A549 (cell line): ENCODE results near the gene KIF1C. TPM values are rescaled to one million over a fixed set of nuclear protein-coding genes. Genes with fewer than 3 reads are reported as not detected.

Experiments
- ATAC-seq, 2 experiments: fragments of 200-7000 bp in 1 of 2; fragments of >200 bp in 1 of 2; cut with Nextera tagmentation in 1 of 2; cut with Tn5 transposase in 1 of 2; 3 replicates each; pipeline versions ENCODE4 v1.8.0 to v1.9.1; 2018 to 2020; ENCODE audit warnings: mild to moderate bottlenecking in 1 of 2, moderate library complexity in 1 of 2
- CTCF ChIA-PET: fragments of 300-600 bp; sonication (Branson Sonifier 250); formaldehyde crosslinking; extraction: SDS; loops from one replicate; lab custom pipeline; 2021; ENCODE audit warnings: antibody characterized with exemption, inconsistent platforms; lab: Yijun Ruan, JAX
- POLR2A ChIA-PET: fragments of 350-600 bp; formaldehyde crosslinking; extraction: SDS; loops from one replicate; lab custom pipeline; 2021; ENCODE audit warnings: antibody characterized with exemption, inconsistent platforms; lab: Yijun Ruan, JAX
- DNase-seq, 2 experiments: peaks; one replicate each; pipeline versions ENCODE4 v3.0.0 to v3.0.0-alpha.2; 2011 to 2016; ENCODE audit warnings: low read depth in 1 of 2, low spot score in 1 of 2
- FAIRE-seq: peaks from 2 replicates; lab custom pipeline; 2011; peaks lifted over from hg19 to GRCh38; lab: Jason Lieb, UNC
- H3K27ac ChIP-seq, 2 experiments: fragments of >200 bp; sonication (Bioruptor Twin); formaldehyde crosslinking; 3 replicates each; pipeline ENCODE4 v1.5.1; 2016 to 2017
- H3K4me1 ChIP-seq: fragments of >200 bp; sonication (Bioruptor Twin); formaldehyde crosslinking; 3 replicates; pipeline ENCODE4 v1.6.1; 2016
- H3K4me2 ChIP-seq: fragments of >200 bp; sonication (Bioruptor Twin); formaldehyde crosslinking; 3 replicates; pipeline ENCODE4 v1.6.1; 2016
- H3K4me3 ChIP-seq: fragments of >200 bp; sonication (Bioruptor Twin); formaldehyde crosslinking; 3 replicates; pipeline ENCODE4 v1.5.1; 2016
- H3K9me3 ChIP-seq: fragments of >200 bp; sonication (Bioruptor Twin); formaldehyde crosslinking; 3 replicates; pipeline ENCODE4 v1.6.1; 2016
- ATOH8 ChIP-seq: fragments of 250-450 bp; sonication (Bioruptor Pico); IDR thresholded peaks from 2 replicates; pipeline ENCODE4 v1.5.0; 2020; ENCODE audit warnings: low read depth, mild to moderate bottlenecking, moderate library complexity
- CEBPB ChIP-seq, 2 experiments: fragments of >200 bp in 1 of 2; sonication (Bioruptor Twin) in 1 of 2; formaldehyde crosslinking in 1 of 2; IDR thresholded peaks; 2 replicates each; pipeline ENCODE4 v1.6.1; 2012 to 2016
- CHD2 ChIP-seq: fragments of 150-350 bp; IDR thresholded peaks from 2 replicates; pipeline ENCODE4 v1.6.1; 2014; ENCODE audit warnings: low read length; ENCODE audit not compliant: partially characterized antibody
- EP300 ChIP-seq, 2 experiments: fragments of >200 bp; sonication (Bioruptor Twin); formaldehyde crosslinking; IDR thresholded peaks; 2 replicates in 1 of 2; 3 replicates in 1 of 2; pipeline ENCODE4 v1.6.1; 2016 to 2017
- ESRRA ChIP-seq: fragments of 150-350 bp; IDR thresholded peaks from 2 replicates; pipeline ENCODE4 v1.6.1; 2014; ENCODE audit warnings: mild to moderate bottlenecking, low read length, borderline replicate concordance
- GATA3 ChIP-seq: IDR thresholded peaks from 2 replicates; pipeline ENCODE4 v1.6.1; 2012; ENCODE audit warnings: borderline replicate concordance
- HES2 ChIP-seq: fragments of >200 bp; sonication (Bioruptor Twin); formaldehyde crosslinking; IDR thresholded peaks from 2 replicates; pipeline ENCODE4 v1.6.1; 2016
- HOXB13 ChIP-seq: fragments of 250-450 bp; sonication (Bioruptor Pico); IDR thresholded peaks from 2 replicates; pipeline ENCODE4 v1.5.0; 2020; ENCODE audit warnings: low read depth, mild to moderate bottlenecking, moderate library complexity
- JUN ChIP-seq, 2 experiments: fragments of >200 bp; sonication (Bioruptor Twin); formaldehyde crosslinking; IDR thresholded peaks; 2 replicates in 1 of 2; 3 replicates in 1 of 2; pipeline ENCODE4 v1.6.1; 2016 to 2017
- KDM5A ChIP-seq: fragments of 200-600 bp; sonication (generic); IDR thresholded peaks from 2 replicates; pipeline ENCODE4 v1.6.1; 2016; ENCODE audit warnings: antibody characterized with exemption, mild to moderate bottlenecking
- MAZ ChIP-seq: fragments of 150-350 bp; IDR thresholded peaks from 2 replicates; pipeline ENCODE4 v1.6.1; 2014; ENCODE audit warnings: antibody characterized with exemption, low read depth, low read length, borderline replicate concordance
- NFE2L2 ChIP-seq: fragments of 150-350 bp; conservative IDR thresholded peaks from 2 replicates; pipeline ENCODE4 v1.6.1; 2014; ENCODE audit warnings: low read length
- PHF8 ChIP-seq: fragments of 200-600 bp; sonication (generic); IDR thresholded peaks from 2 replicates; pipeline ENCODE4 v1.6.1; 2016; ENCODE audit warnings: low read depth, mild to moderate bottlenecking, antibody characterized with exemption, moderate library complexity, borderline replicate concordance
- POLR2A ChIP-seq: IDR thresholded peaks from 2 replicates; pipeline ENCODE4 v1.6.1; 2012; ENCODE audit warnings: mild to moderate bottlenecking, low read length
- POLR2AphosphoS2 ChIP-seq: conservative IDR thresholded peaks from 2 replicates; pipeline ENCODE4 v1.6.1; 2012; ENCODE audit warnings: low read length, improper control_type of control experiment, inconsistent platforms
- RCOR1 ChIP-seq: fragments of 150-350 bp; IDR thresholded peaks from 2 replicates; pipeline ENCODE4 v1.6.1; 2014; ENCODE audit warnings: antibody characterized with exemption, low read length, low read depth
- RFX5 ChIP-seq: fragments of 450-650 bp; IDR thresholded peaks from 2 replicates; pipeline ENCODE4 v1.7.1; 2014; ENCODE audit warnings: antibody characterized with exemption, mild to moderate bottlenecking, moderate library complexity
- RNF2 ChIP-seq: fragments of 200-600 bp; sonication (generic); IDR thresholded peaks from 2 replicates; pipeline ENCODE4 v1.6.1; 2016; ENCODE audit warnings: low read depth, mild to moderate bottlenecking, antibody characterized with exemption, moderate library complexity, borderline replicate concordance
- TFCP2L1 ChIP-seq: fragments of 250-450 bp; sonication (Bioruptor Pico); IDR thresholded peaks from 2 replicates; pipeline ENCODE4 v1.5.0; 2021; ENCODE audit warnings: mild to moderate bottlenecking
- TP53 ChIP-seq: fragments of 250-450 bp; sonication (Bioruptor Pico); IDR thresholded peaks from 2 replicates; pipeline ENCODE4 v1.5.0; 2021; ENCODE audit warnings: mild to moderate bottlenecking, moderate library complexity
- USF2 ChIP-seq: fragments of 450-650 bp; IDR thresholded peaks from 2 replicates; pipeline ENCODE4 v1.6.1; 2014; ENCODE audit warnings: antibody characterized with exemption
- ZNF302 ChIP-seq: fragments of 250-450 bp; sonication (Bioruptor Pico); IDR thresholded peaks from 2 replicates; pipeline ENCODE4 v1.9.0; 2021; ENCODE audit warnings: inconsistent platforms, mild to moderate bottlenecking, moderate library complexity
- WGBS: methylation state at CpG from one replicate; pipeline ENCODE4 v1.1.6; 2017; ENCODE audit errors: missing lambda C conversion rate; 5-methylcytosine and 5-hydroxymethylcytosine counted together
- polyA minus RNA-seq: library from RNA; depleted of rRNA, polyadenylated mRNA; stranded (reverse); fragments of >200 nt; gene quantifications from 2 replicates; pipeline ENCODE4 v1.2.3, GENCODE V29; 2011; rRNA and poly(A)+ RNA removed
- polyA plus RNA-seq, 4 experiments: library from polyadenylated mRNA; depleted of rRNA in 3 of 4; stranded (reverse); fragments of >200 nt; fragmentation: RNase III in 1 of 4; extraction: RNeasy Plus Mini Kit Qiagen cat#74134 plus additional on column Dnase treatment in 1 of 4; gene quantifications; 2 replicates in 3 of 4; 3 replicates in 1 of 4; pipeline ENCODE4 v1.2.3, GENCODE V29; 2011 to 2017
- TF ChIP-seq, protein P1 (sequence below): IDR thresholded peaks from 2 replicates; pipeline ENCODE4 v1.6.1; 2012
- TF ChIP-seq, protein P2 (sequence below): fragments of >200 bp; sonication (Bioruptor Twin); formaldehyde crosslinking; IDR thresholded peaks from 3 replicates; pipeline ENCODE4 v1.6.1; 2016
- TF ChIP-seq, protein P3 (sequence below): fragments of >200 bp; sonication (Bioruptor Twin); formaldehyde crosslinking; IDR thresholded peaks from 3 replicates; pipeline ENCODE4 v1.5.1; 2016

The KIF1C gene
- polyA plus RNA-seq (2011; rRNA removed) (42.0 and 48.4 TPM in 2 replicates), polyA plus RNA-seq (2017; fragmentation: RNase III; extraction: RNeasy Plus Mini Kit Qiagen cat#74134 plus additional on column Dnase treatment) (74.0 to 77.4 TPM (median 76.5 TPM) in 3 replicates), polyA minus RNA-seq (64.5 and 68.4 TPM in 2 replicates)
- polyA plus RNA-seq (2012; cell fraction: cytosol; rRNA removed), result 37.4 and 38.1 TPM in 2 replicates
- polyA plus RNA-seq (2012; cell fraction: nucleus; rRNA removed), result 33.1 and 36.2 TPM in 2 replicates

DNA sequence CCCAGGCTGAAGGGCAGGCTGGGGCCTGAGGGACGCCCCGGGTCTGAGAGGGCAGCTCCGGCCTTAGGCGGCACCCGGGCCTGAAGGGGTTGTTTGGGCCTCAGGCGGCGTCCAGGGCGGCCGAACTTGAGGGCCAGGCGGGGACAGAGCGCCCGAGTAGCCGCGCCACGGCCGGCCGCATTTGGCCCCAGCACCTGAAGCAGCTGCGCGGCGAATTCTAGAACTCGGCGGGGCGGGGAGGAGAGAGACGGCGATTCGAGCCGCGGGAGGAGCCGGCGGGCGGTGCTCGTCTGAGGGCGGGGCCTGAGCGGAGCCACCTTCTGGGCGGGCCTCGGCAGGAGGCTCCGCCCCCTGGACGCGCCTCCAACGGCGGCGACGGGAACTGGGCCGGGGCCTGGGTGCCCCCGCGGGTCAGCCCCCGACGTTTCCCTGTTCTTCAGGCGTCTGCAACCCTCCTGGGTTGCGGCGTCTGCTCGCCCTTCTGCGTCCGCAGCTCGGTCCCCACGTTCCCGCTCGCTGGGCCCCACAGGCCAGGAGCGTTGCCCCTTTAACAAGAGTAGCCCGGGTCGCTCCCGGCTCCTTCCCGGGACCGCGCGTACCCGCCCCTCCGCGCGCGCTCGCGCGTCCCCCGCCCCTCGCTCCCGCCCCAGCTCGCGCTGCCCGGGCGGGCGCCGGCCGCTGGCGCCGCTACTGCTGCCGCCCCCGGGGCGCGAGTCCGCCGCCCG lies at the start of gene KIF1C, which contains the start of gene INCA1:
TSS of gene KIF1C (plus strand) at position 649 of the 725 bp plus-strand sequence. CDS start 2,297 bp downstream, outside the sequence.
TSS of gene INCA1 (minus strand) at position 221 of the 725 bp plus-strand sequence. CDS start 3,085 bp downstream, outside the sequence.
- POLR2A ChIA-PET, result interaction anchor here (0.6 to 2.3 kb wide), 8 partner anchors 9 to 66 kb away, joined by 3 to 15 read pairs (median 5); partner anchors contain the start of genes CAMTA2, PFN1, RNF167 and SLC25A11
- CTCF ChIA-PET, result interaction anchor here (0.7 to 3.2 kb wide), 10 partner anchors 8 to 1430 kb away, joined by 3 to 23 read pairs (median 5); partner anchors contain the start of gene CAMTA2
- peak within 1 kb of the TSS; percentile 87 to 91 for H3K27ac ChIP-seq
- H3K4me3 ChIP-seq, result peak within 1 kb of the TSS; percentile 95
- peaks cover 26% of the 10 kb centered on the region for H3K4me1 ChIP-seq
- 4% methylated on average over 21 of the region's 93 CpGs for WGBS
- FAIRE-seq (no peak), ATAC-seq (peak; percentile 86 to 93), DNase-seq (peak; percentile 91 to 98)
- TF ChIP-seq GATA3, result no peak
- TF ChIP-seq JUN (IDR thresholded peaks at IDR 0.05), result peak; percentile 91 to 98
- TF ChIP-seq CHD2, result no peak
- 0 out of 2 replicates have a peak, but pooled peaks have one; percentile 43 for TF ChIP-seq RNF2
- no peak for TF ChIP-seq MAZ
- TF ChIP-seq NFE2L2, result no peak
- no peak for TF ChIP-seq ZNF302 (CRISPR knock-in tag)
- TF ChIP-seq CEBPB (IDR thresholded peaks at IDR 0.05), result no peak
- TF ChIP-seq, protein P1, sequence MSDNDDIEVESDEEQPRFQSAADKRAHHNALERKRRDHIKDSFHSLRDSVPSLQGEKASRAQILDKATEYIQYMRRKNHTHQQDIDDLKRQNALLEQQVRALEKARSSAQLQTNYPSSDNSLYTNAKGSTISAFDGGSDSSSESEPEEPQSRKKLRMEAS, result peak; percentile 62
- no peak for TF ChIP-seq TP53 (CRISPR knock-in tag)
- TF ChIP-seq RFX5, result no peak
- 0 out of 2 replicates have a peak, but pooled peaks have one; percentile 31 for TF ChIP-seq TFCP2L1 (CRISPR knock-in tag)
- TF ChIP-seq KDM5A, result no peak
- no peak for TF ChIP-seq EP300 (IDR thresholded peaks at IDR 0.05)
- TF ChIP-seq ATOH8 (CRISPR knock-in tag), result no peak
- TF ChIP-seq HES2, result no peak
- TF ChIP-seq RCOR1, result no peak
- TF ChIP-seq ESRRA, result no peak
- no peak for TF ChIP-seq USF2
- no peak for TF ChIP-seq HOXB13 (CRISPR knock-in tag)
- TF ChIP-seq, protein P2, sequence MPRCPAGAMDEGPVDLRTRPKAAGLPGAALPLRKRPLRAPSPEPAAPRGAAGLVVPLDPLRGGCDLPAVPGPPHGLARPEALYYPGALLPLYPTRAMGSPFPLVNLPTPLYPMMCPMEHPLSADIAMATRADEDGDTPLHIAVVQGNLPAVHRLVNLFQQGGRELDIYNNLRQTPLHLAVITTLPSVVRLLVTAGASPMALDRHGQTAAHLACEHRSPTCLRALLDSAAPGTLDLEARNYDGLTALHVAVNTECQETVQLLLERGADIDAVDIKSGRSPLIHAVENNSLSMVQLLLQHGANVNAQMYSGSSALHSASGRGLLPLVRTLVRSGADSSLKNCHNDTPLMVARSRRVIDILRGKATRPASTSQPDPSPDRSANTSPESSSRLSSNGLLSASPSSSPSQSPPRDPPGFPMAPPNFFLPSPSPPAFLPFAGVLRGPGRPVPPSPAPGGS, result peak; percentile 79; the same call in 1 of the 3 replicates
- TF ChIP-seq PHF8, result peak; percentile 67; the same call in 1 of the 2 replicates
- peak; percentile 82 for TF ChIP-seq POLR2A
- TF ChIP-seq, protein P3, sequence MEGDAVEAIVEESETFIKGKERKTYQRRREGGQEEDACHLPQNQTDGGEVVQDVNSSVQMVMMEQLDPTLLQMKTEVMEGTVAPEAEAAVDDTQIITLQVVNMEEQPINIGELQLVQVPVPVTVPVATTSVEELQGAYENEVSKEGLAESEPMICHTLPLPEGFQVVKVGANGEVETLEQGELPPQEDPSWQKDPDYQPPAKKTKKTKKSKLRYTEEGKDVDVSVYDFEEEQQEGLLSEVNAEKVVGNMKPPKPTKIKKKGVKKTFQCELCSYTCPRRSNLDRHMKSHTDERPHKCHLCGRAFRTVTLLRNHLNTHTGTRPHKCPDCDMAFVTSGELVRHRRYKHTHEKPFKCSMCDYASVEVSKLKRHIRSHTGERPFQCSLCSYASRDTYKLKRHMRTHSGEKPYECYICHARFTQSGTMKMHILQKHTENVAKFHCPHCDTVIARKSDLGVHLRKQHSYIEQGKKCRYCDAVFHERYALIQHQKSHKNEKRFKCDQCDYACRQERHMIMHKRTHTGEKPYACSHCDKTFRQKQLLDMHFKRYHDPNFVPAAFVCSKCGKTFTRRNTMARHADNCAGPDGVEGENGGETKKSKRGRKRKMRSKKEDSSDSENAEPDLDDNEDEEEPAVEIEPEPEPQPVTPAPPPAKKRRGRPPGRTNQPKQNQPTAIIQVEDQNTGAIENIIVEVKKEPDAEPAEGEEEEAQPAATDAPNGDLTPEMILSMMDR, result no peak
- TF ChIP-seq POLR2AphosphoS2, result no peak
- no peaks in the 10 kb centered on the region for H3K9me3 ChIP-seq
- H3K4me2 ChIP-seq, result peak within 1 kb of the TSS; percentile 89
